ENCODE measurements around the gene LCNL1.

Gene LCNL1

GRCh38 chr9:136982232-136983051 is at the start of gene LCNL1:
LCNL1 (plus strand) TSS chr9:136982993; CDS start chr9:136983587, 594 bp downstream.
- no peak for DNase-seq

GRCh38 chr9:136934277-136934676 is 48.5 kb upstream of the LCNL1 start:
- no peak for DNase-seq

- DNase-seq, result no peak
Observed at GRCh38 chr9:136935651-136936050, 47.1 kb upstream of the LCNL1 start.

- DNase-seq, result no peak
Observed at GRCh38 chr9:136936645-136937170, 46.1 kb upstream of the LCNL1 start.

GRCh38 chr9:136937186-136938001 is 45.4 kb upstream of the LCNL1 start:
- DNase-seq, result no peak

- DNase-seq, result no peak
Observed at GRCh38 chr9:136939431-136939995, 43.3 kb upstream of the LCNL1 start.

GRCh38 chr9:136939996-136940525 is 42.7 kb upstream of the LCNL1 start:
- no peak for DNase-seq

DNA sequence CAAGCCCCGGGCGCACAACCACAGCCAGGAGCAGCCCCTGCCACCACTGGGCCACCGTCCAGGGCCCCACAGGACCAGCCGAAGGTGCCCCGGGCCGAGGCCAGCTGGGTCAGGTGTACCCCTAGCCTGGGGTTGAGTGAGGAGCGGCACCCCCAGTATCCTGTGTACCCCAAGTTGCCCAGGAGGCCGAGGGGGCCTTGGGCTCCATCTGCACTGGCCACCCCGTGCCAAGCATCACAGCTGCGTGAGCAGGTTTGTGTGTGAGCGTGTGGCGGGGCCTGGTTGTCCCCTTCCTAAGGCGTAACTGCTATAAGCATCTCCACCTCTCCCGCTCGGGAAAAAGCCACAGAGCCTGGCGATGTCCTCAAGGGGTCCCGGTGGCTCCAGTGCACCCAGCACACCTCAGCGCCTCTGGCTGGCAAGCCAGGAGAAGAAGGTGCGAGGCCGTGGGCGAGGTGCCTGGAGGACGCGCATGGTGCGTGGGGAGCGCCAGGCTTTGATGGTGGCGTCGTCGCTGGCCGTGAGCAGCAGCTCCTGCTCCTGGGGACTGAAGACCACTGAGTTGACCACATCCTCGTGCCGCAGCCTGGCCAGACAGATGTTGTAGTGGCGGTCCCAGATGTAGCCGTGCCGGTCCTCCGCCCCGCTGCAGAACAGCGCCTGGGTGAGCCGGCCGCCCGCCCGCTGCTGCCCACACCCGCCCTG is 42.1 kb upstream of the LCNL1 start:
- DNase-seq, result no peak

GRCh38 chr9:136941231-136942111 is 41.3 kb upstream of the LCNL1 start:
- no peak for DNase-seq

GRCh38 chr9:136942112-136942880 is 40.5 kb upstream of the LCNL1 start:
- DNase-seq, result no peak

GRCh38 chr9:136942881-136943230 is 39.9 kb upstream of the LCNL1 start:
- no peak for DNase-seq

GRCh38 chr9:136943291-136944211 is 39.2 kb upstream of the LCNL1 start:
- no peak for DNase-seq

DNA sequence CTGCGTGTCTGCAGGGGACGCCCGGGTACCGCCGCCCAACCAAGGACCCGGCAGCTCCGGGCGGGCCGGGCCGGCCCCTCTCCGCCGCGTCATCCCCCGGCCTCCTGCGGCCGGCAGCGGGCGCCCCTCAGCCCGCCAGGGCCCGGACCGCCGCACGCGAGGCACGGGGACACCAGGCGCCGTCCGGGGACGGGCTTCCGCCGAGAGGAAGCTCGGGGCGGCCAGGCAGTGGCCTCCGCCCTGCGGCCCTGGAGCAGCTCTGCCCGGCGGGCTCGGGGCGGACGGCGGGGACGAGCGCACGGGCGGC is 38.6 kb upstream of the LCNL1 start:
- DNase-seq, result no peak

DNA sequence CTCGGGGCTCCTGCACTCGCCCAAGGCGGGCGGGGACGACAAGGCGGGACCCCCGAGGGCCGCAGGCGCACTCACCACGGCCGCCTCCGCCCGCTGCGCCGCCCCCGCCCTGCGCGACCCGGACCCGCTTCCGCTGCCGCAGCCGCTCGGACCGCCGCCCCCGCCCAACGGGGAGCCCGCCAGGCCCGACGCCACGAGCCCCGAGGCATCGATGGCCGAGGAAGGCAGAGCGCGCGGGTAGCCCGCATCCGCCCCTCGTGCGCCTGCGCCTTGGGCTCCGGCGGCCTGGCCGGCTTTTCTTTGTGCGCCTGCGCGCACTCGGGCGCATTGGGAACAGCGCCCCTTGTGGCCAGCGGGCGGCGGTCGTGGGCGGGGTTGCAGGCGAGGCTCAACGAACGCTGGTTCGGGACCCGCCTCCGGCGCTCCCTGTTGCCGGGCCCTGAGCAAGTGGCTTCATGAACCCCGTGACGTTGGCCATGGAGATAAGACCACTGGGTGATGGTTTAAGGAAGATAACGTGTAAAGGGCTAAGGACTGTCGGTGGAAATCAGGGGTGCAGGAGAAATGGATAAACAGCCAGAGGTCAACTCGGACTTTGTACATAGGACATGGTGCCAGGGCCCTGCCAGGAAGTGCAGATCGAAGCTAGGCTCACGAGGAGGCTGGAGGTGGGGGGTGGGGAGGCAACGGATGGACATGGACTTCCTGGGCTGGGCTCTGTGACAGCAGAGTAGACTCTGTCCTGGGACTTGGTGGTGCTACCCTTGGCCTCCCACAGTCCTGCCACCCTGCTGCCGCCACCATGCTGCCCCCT is 38.1 kb upstream of the LCNL1 start, which contains the start of the genes C8G and FBXW5:
Gene C8G (plus strand): TSS at position 725 of the 814 bp plus-strand sequence. CDS start 78 bp downstream, at position 803.
Gene FBXW5 (minus strand): TSS at position 220 of the 814 bp plus-strand sequence. CDS start 655 bp downstream, outside the sequence.
- peak; percentile 69 for DNase-seq

- no peak for DNase-seq
Observed at GRCh38 chr9:136945333-136946227, 37.2 kb upstream of the LCNL1 start.

GRCh38 chr9:136946228-136947027 is 36.4 kb upstream of the LCNL1 start:
- no peak for DNase-seq

Measured in SHP77 treated with DMSO at 0.1 percent for 48 hours (cell line).